ENCODE data around the gene BANF2.

DNA sequence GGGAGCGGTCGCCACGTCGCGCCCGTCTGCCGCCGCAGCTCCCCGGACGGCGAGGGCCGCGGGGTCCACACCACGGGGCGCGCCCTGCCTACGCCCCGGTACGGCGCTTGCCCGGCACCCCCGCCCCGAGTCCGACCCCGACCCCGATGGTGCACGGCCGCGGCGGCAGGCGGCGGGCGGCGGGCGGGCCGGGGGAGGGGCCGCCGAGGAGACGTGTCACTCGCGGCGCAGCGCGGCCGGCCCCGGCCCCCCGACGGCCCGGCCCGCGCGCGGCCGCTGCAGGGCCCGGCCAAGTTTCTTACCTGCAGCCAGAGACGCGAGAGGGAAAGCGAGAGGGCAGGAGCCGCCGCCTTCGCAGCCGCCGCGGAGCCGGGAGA is 18.1 kb upstream of the BANF2 start:
- TF ChIP-seq ZNF274 (IDR thresholded peaks at IDR 0.05; ENCODE audit: low read depth, low read length), result no peak
- TF ChIP-seq YY1 (IDR thresholded peaks at IDR 0.05; ENCODE audit: insufficient read depth, insufficient read length), result no peak
